SK-N-SH (cell line): ENCODE data around the gene MBD3. TPM values are rescaled to one million over a fixed set of nuclear protein-coding genes. Genes with fewer than 3 reads are reported as not detected.

Experiments used
- CTCF ChIA-PET: fragments of 300-600, 350-600 bp; formaldehyde crosslinking; extraction: SDS; loops from one replicate; lab custom pipeline; 2021; lab: Yijun Ruan, JAX
- POLR2A ChIA-PET: fragments of 350-600 bp; sonication (Branson Sonifier 250); formaldehyde crosslinking; extraction: SDS; loops from one replicate; lab custom pipeline; 2020; ENCODE audit warnings: antibody characterized with exemption, inconsistent platforms; lab: Yijun Ruan, JAX
- DNase-seq: peaks from one replicate; pipeline ENCODE4 v3.0.0; 2012
- H2AFZ ChIP-seq: fragments of 200-600 bp; sonication (generic); 2 replicates; pipeline ENCODE4 v1.8.1; 2016; ENCODE audit warnings: antibody characterized with exemption, mild to moderate bottlenecking, low read depth
- H3F3A ChIP-seq: fragments of 200-600 bp; sonication (generic); replicated peaks from 2 replicates; pipeline ENCODE3; 2016; ENCODE audit warnings: antibody characterized with exemption, mild to moderate bottlenecking; ENCODE audit not compliant: insufficient read depth
- H3K27ac ChIP-seq, 2 experiments: fragments of 200-500 bp in 1 of 2; fragments of 200-600 bp in 1 of 2; sonication (Bioruptor generic) in 1 of 2; sonication (generic), shearing (Covaris generic) in 1 of 2; 2 replicates each; pipeline versions ENCODE4 v1.5.1 to v1.6.1; 2014 to 2016; ENCODE audit warnings: low read depth in 2 of 2, inconsistent platforms in 1 of 2, low read length in 1 of 2, mild to moderate bottlenecking in 1 of 2, mixed read lengths in 1 of 2
- H3K27me3 ChIP-seq: fragments of 200-600 bp; sonication (generic), shearing (Covaris generic); 2 replicates; pipeline ENCODE4 v1.6.1; 2016; ENCODE audit warnings: mixed run types; ENCODE audit not compliant: insufficient read depth
- H3K36me3 ChIP-seq, 2 experiments: fragments of 200-500 bp in 1 of 2; fragments of 200-600 bp in 1 of 2; sonication (Bioruptor generic) in 1 of 2; sonication (generic) in 1 of 2; replicated peaks in 1 of 2; 2 replicates each; pipeline versions ENCODE3 to v1.5.1; 2014 to 2016; ENCODE audit warnings: low read length in 1 of 2, mild to moderate bottlenecking in 1 of 2; ENCODE audit not compliant: insufficient read depth in 2 of 2, control insufficient read depth in 1 of 2
- H3K4me1 ChIP-seq, 2 experiments: fragments of 200-500 bp in 1 of 2; fragments of 200-600 bp in 1 of 2; sonication (Bioruptor generic) in 1 of 2; sonication (generic), shearing (Covaris generic) in 1 of 2; 2 replicates each; pipeline versions ENCODE4 v1.5.1 to v1.6.1; 2014 to 2016; ENCODE audit warnings: low read depth in 1 of 2, low read length in 1 of 2, mixed run types in 1 of 2; ENCODE audit not compliant: insufficient read depth in 2 of 2, control insufficient read depth in 1 of 2
- H3K4me2 ChIP-seq: fragments of 200-600 bp; sonication (generic), shearing (Covaris generic); 2 replicates; pipeline ENCODE4 v1.6.1; 2017; ENCODE audit warnings: mixed run types
- H3K4me3 ChIP-seq, 2 experiments: fragments of 200-500 bp in 1 of 2; fragments of 200-600 bp in 1 of 2; sonication (Bioruptor generic) in 1 of 2; sonication (generic), shearing (Covaris generic) in 1 of 2; 2 replicates each; pipeline versions ENCODE4 v1.5.1 to v1.8.1; 2014 to 2016; ENCODE audit warnings: low read depth in 2 of 2, inconsistent platforms in 1 of 2, low read length in 1 of 2, mild to moderate bottlenecking in 1 of 2, mixed read lengths in 1 of 2, moderate library complexity in 1 of 2
- H3K79me2 ChIP-seq: fragments of 200-600 bp; sonication (generic); 2 replicates; pipeline ENCODE4 v1.8.1; 2017; ENCODE audit warnings: mild to moderate bottlenecking; ENCODE audit not compliant: insufficient read depth
- H3K9ac ChIP-seq: fragments of 200-600 bp; sonication (generic); 2 replicates; pipeline ENCODE4 v1.6.1; 2017; ENCODE audit warnings: mixed run types
- H3K9me2 ChIP-seq: fragments of 200-600 bp; sonication (generic); 2 replicates; pipeline ENCODE4 v1.6.1; 2017; ENCODE audit warnings: mixed run types
- H3K9me3 ChIP-seq: fragments of 200-600 bp; sonication (generic); 2 replicates; pipeline ENCODE4 v1.6.1; 2017; ENCODE audit warnings: mixed run types, mild to moderate bottlenecking, moderate library complexity
- H4K20me1 ChIP-seq: fragments of 200-600 bp; sonication (generic); 2 replicates; pipeline ENCODE4 v1.6.1; 2017; ENCODE audit warnings: mild to moderate bottlenecking, mixed run types; ENCODE audit not compliant: insufficient read depth
- CHD2 ChIP-seq: fragments of 150-350 bp; IDR thresholded peaks from 2 replicates; pipeline ENCODE4 v1.6.1; 2018; ENCODE audit warnings: low read length; ENCODE audit not compliant: partially characterized antibody
- CTCF ChIP-seq: fragments of 200-600 bp; sonication (generic); IDR thresholded peaks from 2 replicates; pipeline ENCODE4 v1.6.1; 2017; ENCODE audit warnings: antibody characterized with exemption, mild to moderate bottlenecking, moderate library complexity
- ELF1 ChIP-seq: IDR thresholded peaks from 2 replicates; pipeline ENCODE4 v1.4.0; 2012
- EP300 ChIP-seq, 2 experiments: IDR thresholded peaks; 2 replicates each; pipeline versions ENCODE4 v1.4.0 to v1.6.1; 2012; ENCODE audit warnings: borderline replicate concordance in 1 of 2, low read depth in 1 of 2, low read length in 1 of 2
- EZH2phosphoT487 ChIP-seq: fragments of 200-600 bp; sonication (generic); IDR thresholded peaks from 2 replicates; pipeline ENCODE4 v1.6.1; 2017; ENCODE audit warnings: low read depth, mixed run types, mild to moderate bottlenecking, antibody characterized with exemption, moderate library complexity, borderline replicate concordance
- FOXM1 ChIP-seq: IDR thresholded peaks from 2 replicates; pipeline ENCODE4 v1.4.0; 2012; ENCODE audit warnings: low read depth, mild to moderate bottlenecking
- GABPA ChIP-seq: IDR thresholded peaks from 2 replicates; pipeline ENCODE4 v1.4.0; 2012; ENCODE audit warnings: low read depth, mild to moderate bottlenecking
- JUND ChIP-seq: IDR thresholded peaks from 2 replicates; pipeline ENCODE4 v1.4.0; 2012
- MEF2A ChIP-seq: IDR thresholded peaks from 2 replicates; pipeline ENCODE4 v1.4.0; 2012; ENCODE audit warnings: low read depth, borderline replicate concordance
- MXI1 ChIP-seq: IDR thresholded peaks from 2 replicates; pipeline ENCODE4 v1.6.1; 2012; ENCODE audit warnings: mild to moderate bottlenecking, low read depth, low read length, improper control_type of control experiment
- NRF1 ChIP-seq: IDR thresholded peaks from 2 replicates; pipeline ENCODE4 v1.6.1; 2012; ENCODE audit warnings: low read depth, mild to moderate bottlenecking, low read length
- RCOR1 ChIP-seq: fragments of 150-350 bp; IDR thresholded peaks from 2 replicates; pipeline ENCODE4 v1.6.1; 2017; ENCODE audit warnings: antibody characterized with exemption, low read length
- SIN3A ChIP-seq: IDR thresholded peaks from 2 replicates; pipeline ENCODE4 v1.6.1; 2012; ENCODE audit warnings: low read depth, mild to moderate bottlenecking, low read length, moderate library complexity, borderline replicate concordance
- SMC3 ChIP-seq: IDR thresholded peaks from 2 replicates; pipeline ENCODE4 v1.6.1; 2012; ENCODE audit warnings: low read depth, low read length, improper control_type of control experiment
- TAF1 ChIP-seq: IDR thresholded peaks from 2 replicates; pipeline ENCODE4 v1.6.1; 2012; ENCODE audit warnings: low read depth, mild to moderate bottlenecking, low read length, moderate library complexity, borderline replicate concordance
- TEAD4 ChIP-seq: IDR thresholded peaks from 2 replicates; pipeline ENCODE4 v1.4.0; 2012; ENCODE audit warnings: mild to moderate bottlenecking, borderline replicate concordance; ENCODE audit not compliant: insufficient read depth
- USF1 ChIP-seq: IDR thresholded peaks from 2 replicates; pipeline ENCODE4 v1.4.0; 2012; ENCODE audit warnings: low read depth, borderline replicate concordance
- YY1 ChIP-seq: IDR thresholded peaks from 2 replicates; pipeline ENCODE4 v1.4.0; 2012; ENCODE audit warnings: low read depth, mild to moderate bottlenecking
- WGBS: methylation state at CpG from one replicate; pipeline ENCODE4 v1.1.6; 2017; ENCODE audit warnings: low lambda C conversion rate; 5-methylcytosine and 5-hydroxymethylcytosine counted together
- polyA plus RNA-seq, 3 experiments: library from polyadenylated mRNA; depleted of rRNA; stranded (reverse); fragments of >200 nt; gene quantifications; 2 replicates each; pipeline ENCODE4 v1.2.3, GENCODE V29; 2012
- TF ChIP-seq, protein P1 (sequence below): IDR thresholded peaks from 2 replicates; pipeline ENCODE4 v1.4.0; 2012; ENCODE audit warnings: low read depth, borderline replicate concordance

MBD3 gene
- polyA plus RNA-seq, 1 of the 3 experiments (the other 2 are of a cell fraction): 96.5 TPM

DNA sequence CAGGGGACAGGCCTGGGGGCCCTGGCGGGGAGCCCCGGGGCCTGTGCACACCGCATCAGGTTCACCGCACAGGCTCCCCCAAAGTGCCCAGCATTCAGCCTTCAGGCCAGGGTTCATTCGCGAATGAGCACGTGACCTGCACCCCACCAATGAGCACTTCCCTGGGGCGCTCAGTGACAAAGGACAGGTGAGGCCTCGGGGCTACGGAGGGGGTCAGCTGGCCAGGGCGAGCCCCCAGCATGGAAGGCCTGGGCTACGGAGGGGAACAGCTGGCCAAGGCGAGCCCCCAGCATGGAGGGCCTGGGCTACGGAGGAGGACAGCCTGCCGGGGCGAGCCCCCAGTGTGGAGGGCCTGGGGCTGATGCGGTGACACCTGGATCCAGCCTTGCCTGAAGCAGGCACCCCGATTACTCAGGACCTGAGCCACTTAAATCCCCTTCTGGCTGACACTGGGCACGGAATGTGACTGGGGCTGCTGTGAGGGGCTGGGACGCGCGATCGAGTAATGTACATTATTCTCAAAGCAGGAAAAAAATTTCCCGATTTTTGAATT is 36.7 kb upstream of the MBD3 start:
- Histone ChIP-seq H3K9me3 (no peaks in the 10 kb centered on the region), H3K27me3 (no peaks in the 10 kb centered on the region)
- TF ChIP-seq YY1: no peak
- no peak for TF ChIP-seq FOXM1
- TF ChIP-seq SMC3: no peak
- TF ChIP-seq NRF1: no peak
- no peak for TF ChIP-seq JUND
- no peak for TF ChIP-seq CHD2
- TF ChIP-seq EZH2phosphoT487: no peak
- TF ChIP-seq EP300 (IDR thresholded peaks at IDR 0.05; ENCODE audit: borderline replicate concordance in 1 of 2, low read depth in 1 of 2, low read length in 1 of 2): no peak
- TF ChIP-seq GABPA: no peak
- no peak for TF ChIP-seq TEAD4
- no peak for TF ChIP-seq MXI1
- no peak for TF ChIP-seq SIN3A
- no peak for TF ChIP-seq CTCF
- no peak for TF ChIP-seq TAF1
- TF ChIP-seq, all 33 proteins: peak for 0
- POLR2A ChIA-PET: no interaction called here
- H3K36me3 ChIP-seq: peaks cover 3 to 53% of the 10 kb centered on the region in 2 experiments
- peaks cover 10% of the 10 kb centered on the region; the same call in 1 of the 2 replicates for H3K79me2 ChIP-seq
- no peak overlapping the region for H3K27ac ChIP-seq
- no peak overlapping the region for H2AFZ ChIP-seq
- no peaks in the 10 kb centered on the region for H3K9me2 ChIP-seq
- CTCF ChIA-PET: no interaction called here
- no peak for DNase-seq
- no peak overlapping the region for H3K4me3 ChIP-seq
- 98% methylated on average over 14 of the region's 24 CpGs for WGBS
- H3K4me1 ChIP-seq: no peaks in the 10 kb centered on the region
- no peaks in the 10 kb centered on the region for H3F3A ChIP-seq
- H3K4me2 ChIP-seq: no peak overlapping the region
- H4K20me1 ChIP-seq: peaks cover 19% of the 10 kb centered on the region
- no peak overlapping the region for H3K9ac ChIP-seq

- ChIA-PET CTCF (no interaction called here), POLR2A (no interaction called here)
- H3K4me2 ChIP-seq: no peak overlapping the region
- H3K9me3 ChIP-seq: no peaks in the 10 kb centered on the region
- WGBS: 97% methylated on average over 16 of the region's 17 CpGs
- no peak overlapping the region for H3K27ac ChIP-seq
- H3K79me2 ChIP-seq: peaks cover 11% of the 10 kb centered on the region; the same call in 1 of the 2 replicates
- no peak overlapping the region for H3K9ac ChIP-seq
- H3K4me1 ChIP-seq: no peaks in the 10 kb centered on the region
- peaks cover 0 to 45% of the 10 kb centered on the region in 2 experiments for H3K36me3 ChIP-seq
- no peaks in the 10 kb centered on the region for H3K27me3 ChIP-seq
- H4K20me1 ChIP-seq: peaks cover 15% of the 10 kb centered on the region; the same call in 1 of the 2 replicates
- peaks cover 2% of the 10 kb centered on the region for H3F3A ChIP-seq
- H3K9me2 ChIP-seq: no peaks in the 10 kb centered on the region
- H2AFZ ChIP-seq: no peak overlapping the region
- DNase-seq: no peak
- TF ChIP-seq MEF2A: no peak
- TF ChIP-seq CHD2: no peak
- TF ChIP-seq ELF1: no peak
- no peak for TF ChIP-seq USF1
- no peak for TF ChIP-seq EP300 (IDR thresholded peaks at IDR 0.05; ENCODE audit: borderline replicate concordance in 1 of 2, low read depth in 1 of 2, low read length in 1 of 2)
- TF ChIP-seq, protein P1, sequence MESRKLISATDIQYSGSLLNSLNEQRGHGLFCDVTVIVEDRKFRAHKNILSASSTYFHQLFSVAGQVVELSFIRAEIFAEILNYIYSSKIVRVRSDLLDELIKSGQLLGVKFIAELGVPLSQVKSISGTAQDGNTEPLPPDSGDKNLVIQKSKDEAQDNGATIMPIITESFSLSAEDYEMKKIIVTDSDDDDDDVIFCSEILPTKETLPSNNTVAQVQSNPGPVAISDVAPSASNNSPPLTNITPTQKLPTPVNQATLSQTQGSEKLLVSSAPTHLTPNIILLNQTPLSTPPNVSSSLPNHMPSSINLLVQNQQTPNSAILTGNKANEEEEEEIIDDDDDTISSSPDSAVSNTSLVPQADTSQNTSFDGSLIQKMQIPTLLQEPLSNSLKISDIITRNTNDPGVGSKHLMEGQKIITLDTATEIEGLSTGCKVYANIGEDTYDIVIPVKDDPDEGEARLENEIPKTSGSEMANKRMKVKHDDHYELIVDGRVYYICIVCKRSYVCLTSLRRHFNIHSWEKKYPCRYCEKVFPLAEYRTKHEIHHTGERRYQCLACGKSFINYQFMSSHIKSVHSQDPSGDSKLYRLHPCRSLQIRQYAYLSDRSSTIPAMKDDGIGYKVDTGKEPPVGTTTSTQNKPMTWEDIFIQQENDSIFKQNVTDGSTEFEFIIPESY: no peak
- no peak for TF ChIP-seq RCOR1
- H3K4me3 ChIP-seq: no peak overlapping the region
Measured at GRCh38 chr19:1627194-1627593, 34.5 kb upstream of the MBD3 start.
